ENCODE measurements around the gene SAYSD1.

Gene SAYSD1

DNA sequence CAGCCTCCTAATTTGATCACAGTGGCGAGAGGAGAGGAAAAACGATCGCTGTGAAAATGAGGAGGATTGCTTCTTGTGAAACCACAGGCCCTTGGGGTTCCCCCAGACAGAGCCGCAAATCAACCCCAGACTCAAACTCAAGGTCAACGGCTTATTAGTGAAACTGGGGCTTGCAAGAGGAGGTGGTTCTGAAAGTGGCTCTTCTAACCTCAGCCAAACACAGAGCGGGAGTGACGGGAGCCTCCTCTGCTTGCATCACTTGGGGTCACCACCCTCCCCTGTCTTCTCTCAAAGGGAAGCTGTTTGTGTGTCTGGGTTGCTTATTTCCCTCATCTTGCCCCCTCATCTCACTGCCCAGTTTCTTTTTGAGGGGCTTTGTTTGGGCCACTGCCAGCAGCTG, 28.7 kb downstream of the SAYSD1 start:
- no peak for DNase-seq (ENCODE audit: extremely low read depth, low read depth)
- TF ChIP-seq, protein P1, sequence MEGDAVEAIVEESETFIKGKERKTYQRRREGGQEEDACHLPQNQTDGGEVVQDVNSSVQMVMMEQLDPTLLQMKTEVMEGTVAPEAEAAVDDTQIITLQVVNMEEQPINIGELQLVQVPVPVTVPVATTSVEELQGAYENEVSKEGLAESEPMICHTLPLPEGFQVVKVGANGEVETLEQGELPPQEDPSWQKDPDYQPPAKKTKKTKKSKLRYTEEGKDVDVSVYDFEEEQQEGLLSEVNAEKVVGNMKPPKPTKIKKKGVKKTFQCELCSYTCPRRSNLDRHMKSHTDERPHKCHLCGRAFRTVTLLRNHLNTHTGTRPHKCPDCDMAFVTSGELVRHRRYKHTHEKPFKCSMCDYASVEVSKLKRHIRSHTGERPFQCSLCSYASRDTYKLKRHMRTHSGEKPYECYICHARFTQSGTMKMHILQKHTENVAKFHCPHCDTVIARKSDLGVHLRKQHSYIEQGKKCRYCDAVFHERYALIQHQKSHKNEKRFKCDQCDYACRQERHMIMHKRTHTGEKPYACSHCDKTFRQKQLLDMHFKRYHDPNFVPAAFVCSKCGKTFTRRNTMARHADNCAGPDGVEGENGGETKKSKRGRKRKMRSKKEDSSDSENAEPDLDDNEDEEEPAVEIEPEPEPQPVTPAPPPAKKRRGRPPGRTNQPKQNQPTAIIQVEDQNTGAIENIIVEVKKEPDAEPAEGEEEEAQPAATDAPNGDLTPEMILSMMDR (IDR thresholded peaks at IDR 0.05; ENCODE audit: low read depth, low read length) = no peak

DNA sequence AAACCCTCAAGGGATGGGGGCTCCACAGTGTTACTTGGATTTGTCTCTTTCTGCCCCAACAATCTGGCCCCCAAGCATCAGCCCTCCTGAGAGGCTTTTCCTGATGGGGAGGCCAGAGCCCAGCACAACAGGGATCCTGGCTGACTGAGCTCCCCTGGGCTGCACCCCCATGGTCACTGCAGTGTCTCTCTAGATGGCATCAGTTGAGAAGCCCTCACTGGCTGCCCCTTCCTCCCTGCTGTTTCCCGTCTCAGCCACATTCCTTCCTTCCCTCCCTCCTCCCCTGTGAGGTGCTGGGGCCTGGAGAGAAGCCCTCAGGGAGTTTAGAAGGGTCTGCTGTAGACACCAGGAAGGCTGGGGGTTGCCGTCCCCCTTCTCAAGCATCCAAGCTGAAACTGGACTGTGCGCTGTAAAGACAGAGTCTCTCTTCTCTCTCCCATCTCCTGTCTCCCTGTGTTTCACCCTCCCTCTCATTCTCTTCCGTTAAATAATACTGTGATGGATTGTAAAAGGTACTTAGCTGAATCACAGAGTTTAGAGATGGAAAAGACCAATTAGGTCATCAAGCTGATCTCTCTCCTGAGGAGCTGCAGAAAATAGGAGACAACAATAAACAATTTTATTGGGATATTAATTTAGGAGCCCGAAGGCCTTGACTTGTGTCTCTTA, 29.7 kb downstream of the SAYSD1 start:
- DNase-seq (ENCODE audit: extremely low read depth, low read depth) = no peak
- TF ChIP-seq, protein P1 (IDR thresholded peaks at IDR 0.05; ENCODE audit: low read depth, low read length) = no peak

DNA sequence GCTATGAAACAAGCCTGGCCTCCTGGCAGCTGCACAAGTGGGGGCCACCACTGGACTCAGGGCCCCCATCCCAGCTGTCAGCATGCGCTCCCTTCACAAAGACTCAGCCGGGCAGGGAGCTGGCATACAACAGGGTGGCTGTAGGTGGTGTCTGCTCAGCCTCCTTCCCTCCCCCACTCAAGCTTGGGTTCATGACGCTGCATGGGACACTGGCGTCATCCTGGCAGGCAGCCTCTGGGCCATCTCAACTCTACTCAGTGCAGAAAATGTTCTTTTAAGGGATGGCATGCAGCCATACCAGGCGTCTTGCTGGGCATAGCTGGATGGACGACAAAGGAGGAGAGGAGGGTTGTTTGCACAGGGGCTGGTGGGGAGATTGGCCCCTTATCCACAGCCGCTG, 30.5 kb downstream of the SAYSD1 start:
- DNase-seq (ENCODE audit: extremely low read depth, low read depth) = no peak
- TF ChIP-seq, protein P1 (IDR thresholded peaks at IDR 0.05; ENCODE audit: low read depth, low read length) = no peak

DNA sequence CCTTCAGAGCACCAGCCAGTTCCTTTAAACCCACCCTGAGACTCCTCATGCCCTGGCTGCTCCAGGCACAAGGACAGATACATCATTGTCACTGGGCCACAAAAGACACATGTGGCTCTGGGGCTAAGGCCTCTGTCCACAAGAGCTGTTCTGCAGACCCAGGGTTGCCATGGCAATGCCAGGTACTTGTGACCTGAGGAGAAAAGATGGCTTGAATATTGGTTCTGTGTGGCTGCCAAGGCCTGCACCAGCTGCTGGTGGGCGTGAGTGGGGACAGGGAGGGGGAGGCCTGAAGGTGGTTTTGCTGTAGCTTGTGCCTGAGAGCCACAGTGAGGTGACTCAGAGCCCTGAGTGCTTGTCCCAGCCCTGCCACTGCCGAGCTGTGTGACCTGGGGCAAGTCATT, 31.8 kb downstream of the SAYSD1 start:
- TF ChIP-seq, protein P1 (IDR thresholded peaks at IDR 0.05; ENCODE audit: low read depth, low read length) = no peak
- DNase-seq (ENCODE audit: extremely low read depth, low read depth) = no peak

DNA sequence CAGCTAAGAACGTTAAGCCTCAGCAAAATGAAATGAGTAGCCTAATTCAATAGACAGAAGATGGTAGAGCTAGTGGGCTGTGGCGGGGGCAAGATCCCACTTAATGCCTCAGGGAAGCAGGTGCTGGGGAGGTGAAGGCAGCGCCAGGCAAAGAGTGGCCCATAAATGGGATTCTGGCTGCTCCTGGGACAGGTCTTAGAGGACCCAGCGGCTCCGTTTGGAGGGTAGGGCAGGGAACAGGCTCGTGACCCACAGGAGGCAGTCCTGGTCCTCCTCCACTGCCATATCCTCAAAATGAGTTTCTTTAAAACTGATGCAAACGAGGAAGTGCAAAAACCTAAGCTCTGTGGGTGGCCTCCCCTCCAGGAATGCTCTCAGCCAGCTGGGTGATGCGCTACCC, 32.7 kb downstream of the SAYSD1 start:
- no peak for DNase-seq (ENCODE audit: extremely low read depth, low read depth)
- TF ChIP-seq, protein P1 (IDR thresholded peaks at IDR 0.05; ENCODE audit: low read depth, low read length) = no peak

DNA sequence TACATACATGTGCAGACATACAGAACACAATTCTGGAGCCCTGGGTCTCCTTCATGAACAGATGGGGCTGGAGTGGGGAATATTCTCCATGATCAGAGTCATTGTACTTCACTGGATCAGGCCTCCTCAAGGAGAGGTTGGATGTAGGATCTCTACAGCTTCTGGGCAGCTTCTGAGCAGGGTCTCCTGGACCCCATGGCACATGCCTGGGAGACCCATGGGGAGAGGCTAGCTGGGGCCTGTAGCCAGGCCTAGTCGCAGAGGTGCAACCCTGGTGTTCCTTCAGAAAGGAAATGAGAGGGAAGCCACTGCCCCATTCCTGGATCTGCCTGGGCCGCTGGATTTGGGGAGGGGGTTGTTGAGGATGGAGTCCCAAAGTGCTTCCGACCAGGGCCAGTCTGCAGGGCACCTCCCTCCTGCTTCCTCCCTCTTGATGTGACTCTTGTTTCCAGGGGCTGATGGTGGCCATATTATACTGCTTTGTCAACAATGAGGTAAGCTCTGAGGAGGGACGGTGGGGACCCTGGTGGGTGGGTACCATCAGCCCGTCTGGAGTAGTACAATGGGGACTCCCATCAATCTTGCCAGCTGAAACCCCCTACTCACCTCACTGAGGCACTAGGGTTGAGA, 34.6 kb downstream of the SAYSD1 start:
- DNase-seq (ENCODE audit: extremely low read depth, low read depth) = no peak
- TF ChIP-seq, protein P1 (IDR thresholded peaks at IDR 0.05; ENCODE audit: low read depth, low read length) = no peak

All from AG09319 (cell line).